ENCODE results near the gene CCL27.
A peak's percentile ranks its signal among the peaks of the same experiment; 100 is the strongest.

Gene CCL27

GRCh38 chr9:34620061-34620994 is 42.1 kb downstream of the CCL27 start, which contains the start of gene DCTN3:
Gene DCTN3 (minus strand): TSS chr9:34620495. CDS start chr9:34620464, 31 bp downstream.
- DNase-seq: peak; percentile 96 to 97
- TF ChIP-seq POLR2A (IDR thresholded peaks at IDR 0.05; ENCODE audit: low read length): peak; percentile 84
- TF ChIP-seq GATA1 (IDR thresholded peaks at IDR 0.05; ENCODE audit: low read depth, low read length): no peak

GRCh38 chr9:34615132-34615531 is 47.3 kb downstream of the CCL27 start:
- DNase-seq: no peak
- no peak for TF ChIP-seq POLR2A (IDR thresholded peaks at IDR 0.05; ENCODE audit: low read length)

- TF ChIP-seq GATA1 (IDR thresholded peaks at IDR 0.05; ENCODE audit: low read depth, low read length) (no peak), POLR2A (IDR thresholded peaks at IDR 0.05; ENCODE audit: low read length) (no peak)
- peak; percentile 79 to 89 for DNase-seq
Measured at GRCh38 chr9:34612788-34613390, 49.6 kb downstream of the CCL27 start.
